GM12872 (cell line): ENCODE results near the gene GNPDA2.

Source experiments
- CTCF ChIP-seq: IDR thresholded peaks from 3 replicates; pipeline ENCODE4 v1.5.1; 2011; ENCODE audit warnings: low read depth, mild to moderate bottlenecking, low read length, moderate library complexity; ENCODE audit not compliant: insufficient read depth

The GNPDA2 gene

GRCh38 chr4:44678094-44679041, 48.0 kb downstream of the GNPDA2 start, which contains the start of gene GUF1:
Gene GUF1 (plus strand): TSS chr4:44678420. CDS start chr4:44678623, 203 bp downstream.
- TF ChIP-seq CTCF, result no peak

- no peak for TF ChIP-seq CTCF
Observed at GRCh38 chr4:44675366-44675765, 51.0 kb downstream of the GNPDA2 start.

- TF ChIP-seq CTCF, result no peak
Observed at GRCh38 chr4:44674471-44674870, 51.9 kb downstream of the GNPDA2 start.

GRCh38 chr4:44671636-44672035, 54.7 kb downstream of the GNPDA2 start:
- TF ChIP-seq CTCF, result no peak

GRCh38 chr4:44670506-44671199, 55.7 kb downstream of the GNPDA2 start:
- TF ChIP-seq CTCF, result no peak

GRCh38 chr4:44668526-44668925, 57.8 kb downstream of the GNPDA2 start:
- TF ChIP-seq CTCF, result no peak

GRCh38 chr4:44663539-44664263, 62.7 kb downstream of the GNPDA2 start:
- no peak for TF ChIP-seq CTCF
